HG03378 (cell line): ENCODE results near the gene BTNL8.

Source experiments
- ATAC-seq: cut with Tn5 transposase; IDR thresholded peaks from one replicate; pipeline ENCODE4 v1.9.1; 2021; ENCODE audit warnings: mild to moderate bottlenecking, moderate library complexity; ENCODE audit not compliant: unreplicated experiment

The BTNL8 gene, protein sequence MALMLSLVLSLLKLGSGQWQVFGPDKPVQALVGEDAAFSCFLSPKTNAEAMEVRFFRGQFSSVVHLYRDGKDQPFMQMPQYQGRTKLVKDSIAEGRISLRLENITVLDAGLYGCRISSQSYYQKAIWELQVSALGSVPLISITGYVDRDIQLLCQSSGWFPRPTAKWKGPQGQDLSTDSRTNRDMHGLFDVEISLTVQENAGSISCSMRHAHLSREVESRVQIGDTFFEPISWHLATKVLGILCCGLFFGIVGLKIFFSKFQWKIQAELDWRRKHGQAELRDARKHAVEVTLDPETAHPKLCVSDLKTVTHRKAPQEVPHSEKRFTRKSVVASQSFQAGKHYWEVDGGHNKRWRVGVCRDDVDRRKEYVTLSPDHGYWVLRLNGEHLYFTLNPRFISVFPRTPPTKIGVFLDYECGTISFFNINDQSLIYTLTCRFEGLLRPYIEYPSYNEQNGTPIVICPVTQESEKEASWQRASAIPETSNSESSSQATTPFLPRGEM

DNA sequence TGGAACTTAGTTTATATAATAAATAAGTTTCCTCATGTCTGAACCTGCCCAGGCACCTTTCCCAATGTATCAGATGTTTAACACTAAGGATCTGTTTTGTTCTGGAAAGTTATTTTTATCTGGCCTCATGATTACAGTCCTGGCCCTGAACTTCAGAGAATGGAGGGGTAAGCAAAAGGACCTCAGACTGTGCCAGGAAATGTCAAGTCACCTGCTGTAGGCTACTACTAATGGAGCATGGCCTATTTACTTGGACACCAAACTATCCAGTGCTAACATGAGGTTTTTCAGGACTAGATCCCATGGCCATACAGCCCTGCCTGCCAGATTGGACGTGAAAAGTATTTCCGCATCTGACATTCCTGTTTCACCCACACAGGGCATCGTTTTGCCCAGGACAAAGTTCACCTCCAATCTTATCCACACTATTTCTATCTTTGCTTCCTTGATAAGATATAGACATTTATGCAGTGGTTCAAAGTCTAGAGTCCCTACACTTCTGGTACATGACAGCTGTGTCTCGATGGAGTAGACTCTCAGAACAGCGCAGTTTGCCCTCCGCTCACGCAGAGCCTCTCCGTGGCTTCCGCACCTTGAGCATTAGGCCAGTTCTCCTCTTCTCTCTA, at the start of gene BTNL8:
Gene BTNL8 (plus strand): TSS at position 539 of the 626 bp plus-strand sequence. CDS start 152 bp downstream, outside the sequence.
- ATAC-seq, result no peak

DNA sequence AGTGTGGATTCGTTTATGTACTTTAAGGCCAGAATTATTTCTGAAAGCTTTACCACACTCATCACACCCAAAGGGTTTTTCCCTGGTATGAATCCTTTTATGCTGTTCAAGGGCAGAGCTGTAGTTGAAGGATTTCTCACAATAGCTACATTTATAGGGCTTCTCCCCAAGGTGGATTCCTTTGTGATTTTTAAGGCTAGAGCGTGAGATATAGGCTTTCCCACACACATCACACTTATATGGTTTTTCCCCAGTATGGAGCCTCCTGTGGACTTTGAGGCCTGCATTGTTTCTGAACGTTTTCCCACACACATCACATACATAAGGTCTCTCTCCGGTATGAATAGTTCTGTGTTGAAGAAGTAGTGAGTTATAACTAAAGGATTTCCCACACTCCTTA, 49.1 kb upstream of the BTNL8 start:
- ATAC-seq, result no peak

DNA sequence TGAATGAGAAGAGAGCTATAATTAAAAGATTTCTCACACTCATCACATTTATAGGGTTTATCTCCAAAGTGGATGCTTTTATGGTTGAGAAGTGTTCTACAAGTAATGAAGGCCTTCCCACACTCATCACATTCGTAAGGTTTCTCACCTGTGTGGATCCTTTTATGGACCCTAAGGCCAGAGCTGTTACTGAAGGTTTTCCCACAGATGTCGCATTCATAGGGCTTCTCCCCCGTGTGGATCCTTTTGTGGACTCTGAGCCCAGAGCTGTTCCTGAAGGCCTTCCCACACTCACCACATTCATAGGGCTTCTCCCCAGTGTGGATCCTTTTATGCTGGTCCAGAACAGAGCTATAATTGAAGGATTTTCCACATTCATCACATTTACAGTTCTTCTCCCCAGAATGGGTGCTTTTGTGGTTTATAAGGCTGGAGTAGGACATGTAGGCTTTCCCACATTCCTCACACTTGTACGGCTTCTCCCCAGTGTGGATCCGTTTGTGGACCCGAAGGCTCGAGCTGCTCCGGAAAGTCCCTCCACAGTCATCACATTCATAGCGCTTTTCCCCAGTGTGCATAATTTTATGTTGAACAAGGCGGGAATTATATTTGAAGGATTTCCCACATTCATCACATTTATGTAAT, 48.4 kb upstream of the BTNL8 start:
- no peak for ATAC-seq

DNA sequence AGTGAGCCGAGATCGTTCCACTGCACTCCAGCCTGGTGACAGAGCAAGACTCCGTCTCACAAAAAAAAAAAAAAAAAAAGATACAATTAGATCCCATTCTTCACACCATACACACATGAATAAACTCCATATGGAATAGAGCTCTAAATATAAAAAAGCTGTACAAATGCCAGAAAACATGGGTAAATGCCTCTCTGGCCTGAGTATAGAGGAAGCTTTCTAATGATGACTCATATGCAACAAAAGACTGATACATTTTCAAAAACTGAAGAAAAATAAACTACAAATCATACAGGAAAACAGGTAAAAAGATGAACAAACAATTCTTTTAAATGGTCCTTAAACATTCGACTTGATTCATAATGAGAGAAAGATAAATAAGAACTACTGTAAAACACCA, 46.5 kb upstream of the BTNL8 start:
- ATAC-seq, result no peak

DNA sequence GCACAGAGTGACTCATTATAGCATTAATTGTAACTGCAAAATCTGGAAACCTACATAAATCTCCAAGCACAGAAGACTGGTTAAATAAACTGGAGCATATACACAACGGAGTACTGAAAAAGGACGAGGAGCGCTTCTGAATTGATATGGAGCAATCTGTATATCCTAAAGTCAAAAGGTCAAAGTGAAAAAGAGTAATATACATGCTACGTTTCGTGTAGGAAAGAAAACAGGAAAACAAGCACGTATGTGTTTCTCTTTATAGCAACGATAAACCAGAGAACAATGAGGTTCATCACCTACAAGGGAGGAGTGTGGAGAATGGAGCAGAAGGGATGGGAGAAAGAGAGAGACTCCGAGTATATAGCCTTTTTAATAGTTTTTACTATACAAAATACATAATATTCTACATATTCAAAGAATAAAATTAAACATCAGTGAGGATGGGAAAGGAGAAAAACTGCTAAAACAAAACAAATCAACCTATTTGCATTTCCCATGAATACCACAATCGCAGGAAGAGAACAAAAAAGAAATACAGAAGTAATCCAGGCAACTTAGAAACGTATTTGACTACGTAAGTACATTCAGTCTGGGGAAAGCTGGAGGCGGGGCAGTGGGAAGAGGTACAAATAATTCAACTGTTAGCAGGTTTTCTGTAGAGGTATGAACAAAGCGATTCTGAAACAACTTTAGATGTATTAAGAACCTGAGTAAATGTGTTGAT, 45.7 kb upstream of the BTNL8 start:
- ATAC-seq, result no peak

DNA sequence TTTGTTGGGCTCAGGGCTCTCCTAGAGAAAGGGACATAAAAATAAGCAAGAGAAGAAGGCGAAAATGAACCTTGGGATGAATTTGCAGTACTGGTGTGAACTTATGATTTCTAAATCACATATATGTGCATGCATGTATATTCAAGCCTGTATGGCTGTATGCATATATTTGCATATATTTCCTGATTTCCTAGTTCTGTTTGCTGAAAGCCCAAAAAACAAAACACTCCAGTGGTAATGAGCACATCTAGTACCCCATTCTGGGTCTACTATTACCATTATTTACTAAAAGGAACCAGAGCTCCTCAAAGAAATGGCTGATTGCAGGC, 45.1 kb upstream of the BTNL8 start:
- ATAC-seq, result no peak

DNA sequence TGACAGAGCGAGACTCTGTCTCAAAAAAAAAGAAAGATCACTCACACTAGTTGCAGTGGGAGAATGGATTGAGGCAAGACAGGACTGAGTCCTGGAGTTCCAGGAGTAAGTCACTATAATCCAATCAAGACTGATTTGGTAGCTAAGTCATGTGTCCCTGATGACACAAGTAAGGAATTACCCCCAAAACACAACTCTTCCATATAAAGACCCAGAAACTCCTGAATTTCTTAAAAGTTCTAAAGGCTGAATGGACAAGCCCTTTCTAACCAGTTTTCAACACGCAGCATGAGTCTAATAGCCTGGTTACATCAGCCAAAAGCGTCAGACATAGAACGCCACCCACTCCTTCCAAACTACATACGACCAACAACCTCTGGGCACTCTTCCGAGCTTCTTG, 40.4 kb upstream of the BTNL8 start:
- no peak for ATAC-seq

DNA sequence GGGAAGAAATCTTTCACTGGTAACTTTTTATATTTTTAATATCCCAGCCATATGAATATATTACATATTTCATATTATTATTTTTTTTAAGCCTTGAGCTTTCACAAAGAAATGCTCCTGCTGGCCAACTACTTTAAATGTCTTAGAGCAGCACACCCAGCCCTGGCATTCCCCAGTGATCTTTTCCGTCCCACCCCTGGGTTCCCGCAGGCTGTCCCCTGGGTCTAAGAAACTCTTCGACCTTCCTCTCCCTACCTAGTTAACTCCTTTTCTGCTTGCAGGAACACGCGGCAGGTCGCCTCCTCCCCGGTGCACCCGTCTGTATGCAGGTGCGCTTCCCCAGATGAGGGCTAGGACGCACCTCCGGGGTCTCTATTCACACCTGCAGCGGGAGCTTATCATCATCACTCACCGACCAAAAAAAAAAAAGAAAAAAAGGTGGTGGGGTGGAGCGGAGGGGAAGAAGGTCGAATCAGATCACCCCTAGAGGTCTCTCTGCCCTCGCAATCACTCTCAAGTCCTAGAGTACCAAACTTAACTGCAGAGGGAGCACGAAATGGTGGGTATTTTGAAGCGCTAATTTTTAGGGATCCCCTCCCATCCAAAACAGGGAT, 38.6 kb upstream of the BTNL8 start:
- ATAC-seq, result peak; percentile 47

DNA sequence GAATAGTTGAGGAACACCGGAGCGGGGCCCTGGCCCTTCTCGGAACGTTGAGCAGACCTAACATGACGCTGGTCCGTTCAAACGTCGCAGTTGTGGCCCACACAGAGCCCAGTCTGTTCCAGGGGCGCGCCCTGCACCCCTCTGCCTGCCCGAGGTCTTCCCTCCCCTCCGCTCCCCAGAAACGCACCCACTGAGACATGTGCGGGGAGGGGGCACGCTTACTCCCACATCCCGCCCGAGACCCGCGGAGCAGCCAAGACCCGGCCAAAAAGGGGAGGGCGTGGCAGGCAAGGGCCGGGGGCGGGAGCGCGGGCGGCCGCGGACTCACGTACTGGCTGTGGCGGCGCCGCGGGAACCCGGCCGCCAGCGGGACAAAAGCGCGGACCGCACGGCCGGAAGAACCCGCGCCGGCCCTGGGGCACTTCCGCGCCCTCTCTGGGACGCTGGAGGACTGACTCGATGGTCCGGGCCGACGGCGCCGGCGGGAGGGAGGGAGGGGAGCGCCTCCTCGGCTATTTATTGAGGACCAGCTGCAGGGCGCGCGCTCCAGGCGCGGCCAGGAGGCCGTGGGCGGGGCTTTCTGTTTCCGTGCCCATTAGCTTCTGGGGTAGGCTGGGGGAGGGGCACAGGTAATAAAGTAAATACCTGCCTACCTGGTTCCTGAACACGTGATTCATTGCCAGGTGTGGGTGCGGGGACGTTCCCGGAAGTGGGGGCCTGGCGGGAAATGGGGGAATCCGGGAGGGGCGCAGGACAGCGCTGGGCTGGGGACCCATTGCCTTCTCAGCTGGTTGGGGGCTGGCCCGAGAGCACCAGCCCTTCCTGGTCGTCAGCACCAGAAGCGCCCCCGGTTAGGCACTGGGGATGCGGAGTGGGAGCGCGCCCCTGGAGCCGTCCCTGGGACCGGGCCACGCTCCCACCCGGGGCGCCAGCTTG, 37.8 kb upstream of the BTNL8 start, which contains the start of gene ZFP62:
Gene ZFP62 (minus strand): TSS at position 390 of the 936 bp plus-strand sequence. CDS start 57 bp downstream, at position 333.
- peak; percentile 68 for ATAC-seq

DNA sequence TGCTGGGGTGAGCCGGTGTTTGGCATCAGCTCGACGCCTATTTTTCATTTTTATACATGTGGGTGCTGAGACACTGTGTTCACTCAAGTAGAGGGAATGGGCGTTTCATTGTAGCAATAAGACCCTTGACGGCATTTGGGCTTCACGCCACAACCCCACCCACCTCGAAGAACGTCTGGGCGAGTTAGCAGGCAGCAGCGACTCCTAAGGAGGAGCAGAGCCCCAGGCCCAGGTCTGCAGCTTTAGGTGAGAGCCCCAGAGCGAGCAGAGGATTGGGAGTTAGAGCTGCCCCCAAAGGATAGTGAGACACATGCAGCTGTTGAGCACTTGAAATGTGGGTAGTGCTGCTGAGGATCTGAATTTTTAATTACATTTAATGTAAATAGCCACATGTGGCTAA, 36.3 kb upstream of the BTNL8 start:
- no peak for ATAC-seq

DNA sequence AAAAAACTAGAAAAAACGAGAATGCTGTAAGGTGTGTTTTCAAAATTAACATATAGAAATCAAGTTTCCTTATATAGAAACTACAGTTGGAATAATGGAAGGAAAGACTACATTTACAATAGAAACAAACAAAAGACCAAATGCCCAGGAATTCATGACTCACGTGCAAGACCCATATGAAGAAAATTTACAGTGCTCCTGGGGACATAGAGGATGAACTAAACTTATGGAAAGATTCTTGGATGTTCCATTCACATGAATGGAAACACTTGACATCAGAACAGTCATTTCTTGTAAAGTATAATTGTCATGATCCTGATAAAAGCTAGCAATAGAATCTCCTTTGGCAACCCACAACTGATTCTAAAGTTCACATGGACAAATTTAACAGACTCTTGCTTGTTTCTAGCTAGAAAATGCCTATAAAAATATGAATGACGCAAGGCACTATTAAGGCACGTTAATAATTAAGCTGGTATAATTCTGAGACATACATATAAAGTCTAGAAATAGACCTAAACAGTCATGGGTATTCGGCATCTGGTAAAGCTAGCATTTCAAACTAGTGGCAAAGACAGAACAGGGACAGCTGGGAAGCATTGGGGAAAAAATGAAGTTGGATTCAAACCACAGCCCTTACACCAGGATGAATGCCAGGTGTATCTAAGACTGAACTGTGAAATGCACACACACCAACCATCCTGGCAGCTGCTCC, 32.8 kb upstream of the BTNL8 start:
- no peak for ATAC-seq

DNA sequence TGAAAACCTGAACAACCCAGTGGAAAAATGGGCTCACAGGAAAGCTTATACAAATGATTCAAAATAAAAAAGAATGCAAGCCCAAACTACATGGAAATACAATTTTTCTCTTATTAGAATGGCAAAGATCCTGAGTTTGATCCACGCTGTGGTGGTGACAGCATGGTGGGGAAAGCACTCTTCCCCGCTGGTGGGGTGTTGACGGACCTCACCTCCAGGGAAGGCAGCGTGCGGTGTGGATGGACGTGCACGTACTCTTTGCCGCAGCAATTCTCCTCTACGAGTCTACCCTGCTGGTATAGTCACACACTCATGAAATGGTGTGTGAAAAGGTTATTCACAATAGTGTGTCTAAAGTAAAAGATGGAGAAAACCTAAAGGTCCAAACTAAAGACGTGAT, 32.0 kb upstream of the BTNL8 start:
- no peak for ATAC-seq

DNA sequence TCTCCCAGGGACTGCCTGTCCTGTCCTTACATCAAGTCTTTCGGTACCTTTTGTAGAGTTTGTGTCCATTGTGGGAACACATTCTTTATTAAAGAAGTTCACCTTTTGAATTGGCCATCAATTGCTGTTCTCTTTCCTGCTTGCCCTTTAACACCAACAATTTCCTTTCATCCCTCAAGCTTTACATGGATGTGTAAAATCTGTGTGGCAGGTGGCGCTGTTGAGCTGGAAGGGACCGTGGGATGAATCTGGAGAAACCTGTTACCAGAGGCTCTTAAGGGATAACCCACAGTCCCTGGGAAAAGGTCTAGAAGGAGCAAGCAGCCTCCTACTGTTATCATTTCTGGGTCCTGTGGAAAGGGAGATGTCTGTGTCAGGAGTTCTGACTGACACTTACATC, 30.0 kb upstream of the BTNL8 start:
- no peak for ATAC-seq

DNA sequence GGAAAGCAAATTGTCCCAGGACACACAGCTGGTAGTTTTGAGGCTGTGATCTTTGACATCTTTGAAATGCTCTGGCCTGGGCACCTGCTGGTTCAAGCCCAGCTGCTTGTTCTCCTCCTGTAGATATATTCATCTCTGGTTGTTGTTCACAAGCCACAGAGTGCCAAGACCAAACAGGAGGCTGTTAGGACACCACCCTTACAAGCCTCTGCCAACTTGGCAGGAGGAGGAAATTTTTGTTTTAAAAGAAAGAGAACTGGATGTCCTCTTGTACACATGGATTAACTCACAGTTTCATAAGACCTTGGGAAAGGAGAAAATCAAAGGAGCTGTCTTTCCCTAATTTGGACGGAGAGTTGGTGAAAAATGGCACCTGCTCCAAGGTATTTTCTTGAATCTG, 29.4 kb upstream of the BTNL8 start:
- ATAC-seq, result no peak

DNA sequence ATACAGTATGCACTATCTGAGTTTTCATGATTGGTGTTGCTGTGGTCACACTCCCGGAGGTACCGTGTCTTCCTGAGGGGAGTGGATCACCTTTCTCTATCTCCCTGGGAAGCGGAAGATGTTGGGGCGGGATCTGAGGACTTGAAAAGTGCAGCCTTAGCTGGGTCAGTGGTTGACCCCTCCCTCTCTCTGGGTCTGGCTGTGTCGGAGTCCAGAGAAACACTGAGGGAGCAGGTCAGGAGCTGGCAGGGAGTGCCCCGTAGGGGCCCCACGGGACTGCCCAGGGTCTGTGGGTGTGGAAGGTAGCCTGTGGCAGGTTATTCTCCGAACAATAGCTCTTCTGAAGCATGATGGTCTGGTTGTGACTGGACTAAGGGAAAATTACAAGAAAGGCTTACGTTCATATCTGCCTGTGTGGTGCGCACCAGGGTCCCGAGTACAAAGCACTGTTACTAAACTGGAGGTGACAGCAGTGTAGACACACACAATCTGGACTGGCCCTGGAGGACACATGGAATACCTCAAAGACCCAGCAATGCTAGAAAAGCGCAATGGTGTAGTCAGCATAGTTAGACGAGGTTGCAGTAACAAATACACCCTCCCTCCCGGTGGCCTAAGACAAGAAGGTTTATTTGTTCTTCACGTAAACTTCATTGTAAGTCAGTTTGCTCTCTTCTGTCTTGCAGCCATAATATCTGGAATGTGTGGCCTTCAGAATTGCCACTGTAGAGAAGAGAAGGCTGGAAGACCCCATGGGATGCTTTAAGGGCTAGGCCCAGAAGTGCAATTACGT, 28.5 kb upstream of the BTNL8 start:
- ATAC-seq, result no peak

DNA sequence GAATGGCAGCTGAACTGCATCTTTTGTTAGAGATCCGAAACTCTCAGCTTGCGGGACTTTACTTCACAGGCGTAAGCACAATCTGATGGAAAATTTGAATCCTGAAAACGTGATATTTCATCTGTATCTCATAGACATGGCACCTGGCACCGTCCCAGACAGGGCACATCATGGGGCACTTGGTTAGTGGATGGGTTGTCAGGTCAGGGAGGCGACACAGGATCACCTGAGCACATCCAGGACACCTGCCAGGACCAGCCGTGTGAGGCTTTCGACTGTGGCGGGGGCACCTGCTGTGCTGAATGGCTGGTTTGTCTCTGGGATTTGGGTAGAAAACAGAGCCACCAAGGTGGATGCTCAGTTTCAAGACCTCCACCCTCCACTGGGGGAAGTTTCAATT, 26.5 kb upstream of the BTNL8 start:
- no peak for ATAC-seq

DNA sequence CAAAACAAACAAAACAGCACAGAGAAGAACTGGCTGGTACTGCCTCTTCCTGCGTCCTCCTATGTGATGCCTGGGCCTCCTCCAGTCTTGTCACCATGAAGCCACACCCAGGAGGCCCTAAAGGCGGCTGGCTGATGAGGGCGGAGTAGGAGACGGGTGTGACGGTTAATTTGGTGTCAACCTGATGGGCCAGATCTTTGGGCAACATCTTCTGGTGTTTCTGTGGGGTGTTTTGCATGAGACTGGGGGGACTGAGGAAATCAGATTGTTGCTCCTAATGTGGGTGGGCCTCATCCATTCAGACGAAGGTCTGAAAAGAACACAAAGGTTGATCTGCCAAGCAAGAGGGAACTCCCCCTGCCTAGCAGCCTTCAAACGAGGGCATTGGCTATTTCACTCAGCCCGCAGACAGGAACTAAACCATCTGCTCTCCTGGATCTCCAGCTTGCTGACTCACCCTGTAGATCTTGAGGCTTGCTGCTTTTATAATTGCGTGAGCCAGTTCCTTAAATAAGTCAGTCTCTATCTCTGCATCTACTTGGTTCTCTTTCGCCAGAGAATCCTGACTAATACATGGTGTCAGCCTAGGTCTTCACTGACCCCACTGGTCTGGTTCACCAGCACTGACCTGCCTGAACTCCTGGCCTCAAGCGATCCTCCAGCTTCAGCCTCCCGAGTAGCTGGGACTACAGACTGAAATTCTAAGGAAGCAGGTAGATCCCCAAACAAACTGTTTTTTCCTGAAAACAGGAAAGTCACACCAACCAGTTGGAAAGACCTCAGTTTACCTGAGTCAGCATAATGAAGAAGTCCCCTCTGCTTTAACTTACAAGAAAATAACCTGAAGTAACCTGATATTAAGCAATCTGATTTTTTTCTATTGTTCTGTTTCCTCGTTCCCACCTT, 25.1 kb upstream of the BTNL8 start:
- ATAC-seq, result no peak
